Aorta (tissue), 5 donors: ENCODE data around the gene C6orf15. TPM values are rescaled to one million over a fixed set of nuclear protein-coding genes. Genes with fewer than 3 reads are reported as not detected.

Source experiments
- ATAC-seq: fragments of 200-7000 bp; cut with Tn5 transposase; one replicate; pipeline ENCODE4 v1.9.1; 2022; ENCODE audit warnings: moderate library complexity; ENCODE audit not compliant: low FRiP score
- DNase-seq, 2 donors: peaks; one replicate each; pipeline ENCODE4 v3.0.0-alpha.2; 2020
- H3K27ac ChIP-seq, 2 donors: one replicate each; pipeline ENCODE4 v1.5.1; 2013; ENCODE audit warnings: low read length in 2 of 2, mild to moderate bottlenecking in 2 of 2, moderate library complexity in 2 of 2, control low read depth in 1 of 2, inconsistent platforms in 1 of 2, low read depth in 1 of 2
- H3K27me3 ChIP-seq, 2 donors: one replicate each; pipeline ENCODE4 v1.6.1; 2013; ENCODE audit warnings: control low read depth in 1 of 2, low read length in 1 of 2, mild to moderate bottlenecking in 1 of 2, moderate library complexity in 1 of 2; ENCODE audit not compliant: insufficient read depth in 2 of 2, control insufficient read depth in 1 of 2
- H3K36me3 ChIP-seq, 2 donors: one replicate each; pipeline ENCODE4 v1.6.1; 2013; ENCODE audit warnings: control low read depth in 1 of 2, low read length in 1 of 2, mild to moderate bottlenecking in 1 of 2; ENCODE audit not compliant: insufficient read depth in 2 of 2, control insufficient read depth in 1 of 2
- H3K4me1 ChIP-seq, 2 donors: one replicate each; pipeline ENCODE4 v1.6.1; 2013; ENCODE audit warnings: low read length in 2 of 2, control low read depth in 1 of 2, mild to moderate bottlenecking in 1 of 2, moderate library complexity in 1 of 2; ENCODE audit not compliant: insufficient read depth in 2 of 2, control insufficient read depth in 1 of 2
- H3K4me3 ChIP-seq, 2 donors: one replicate each; pipeline ENCODE4 v1.5.1; 2013; ENCODE audit warnings: low read length in 2 of 2, control low read depth in 1 of 2, mild to moderate bottlenecking in 1 of 2
- H3K9me3 ChIP-seq: one replicate; pipeline ENCODE4 v1.6.1; 2013; ENCODE audit warnings: mild to moderate bottlenecking, low read length; ENCODE audit not compliant: control insufficient read depth
- WGBS, 2 donors: extraction: QIAGEN DNeasy Blood & Tissue Kit; methylation state at CpG; one replicate each; pipeline ENCODE4 v1.1.7; 2013; 5-methylcytosine and 5-hydroxymethylcytosine counted together
- intact Hi-C, 2 donors: fragments of 100-400 bp; cut with DNase I; formaldehyde crosslinking; loops; one replicate each; pipeline versions ENCODE4 v1.14.2 to v1.15.0; 2022
- polyA plus RNA-seq, 2 donors: library from polyadenylated mRNA; stranded (reverse); fragments of 200-250 nt; gene quantifications; one replicate each; pipeline ENCODE4 v1.2.3, GENCODE V29; 2013
- total RNA-seq, 2 donors: library from RNA; stranded (reverse); fragmentation: NEBNext Ultra II Directional; extraction: Animal tissue kit (Norgen Biotek cat#: 25700); gene quantifications; one replicate each; pipeline ENCODE4 v1.2.1, GENCODE V29; 2021
- donor health status: healthy with polysubstance abuse.
- donor health status: Bipolar disorder and iron deficiency.
- donor health status: DM: no; HTN: no; CAD: no.
- donor health status: DM: no; HTN: no; CAD: no.
- donor health status: DM: yes; HTN: yes; CAD: no.

C6orf15 gene
- total and polyA plus RNA-seq, 4 donors = not detected

- ATAC-seq (peak; percentile 92), DNase-seq (peak; percentile 91 to 95)
- WGBS, 2 donors = 8 to 9% methylated on average over 14 of the region's 14 CpGs
- no peak overlapping the region for H3K4me3 ChIP-seq
- no peaks in the 10 kb centered on the region for H3K27me3 ChIP-seq
- H3K4me1 ChIP-seq = no peaks in the 10 kb centered on the region
- H3K9me3 ChIP-seq = no peaks in the 10 kb centered on the region
- no peak overlapping the region for H3K27ac ChIP-seq
- intact Hi-C loops = loop anchor here (5.0 to 10.0 kb wide), 3 partner anchors 170 to 343 kb away; partner anchors contain the start of genes FLOT1 (in 1 of the 2) and IER3 (in 1 of the 2)
- no peaks in the 10 kb centered on the region for H3K36me3 ChIP-seq
Observed at GRCh38 chr6:31087494-31088089, 24.8 kb downstream of the C6orf15 start.

GRCh38 chr6:31086788-31087440 is 25.5 kb downstream of the C6orf15 start:
- Histone ChIP-seq H3K27ac (no peak overlapping the region), H3K36me3 (no peaks in the 10 kb centered on the region), H3K4me3 (no peak overlapping the region), H3K9me3 (no peaks in the 10 kb centered on the region), H3K4me1 (no peaks in the 10 kb centered on the region), H3K27me3 (no peaks in the 10 kb centered on the region)
- ATAC-seq (no peak), DNase-seq (no peak)
- WGBS, 2 donors = 20 to 24% methylated on average over 7 of the region's 7 CpGs
- intact Hi-C loops = loop anchor here (5.0 to 10.0 kb wide), 3 partner anchors 170 to 342 kb away; partner anchors contain the start of genes FLOT1 (in 1 of the 2) and IER3 (in 1 of the 2)

- H3K9me3 ChIP-seq = no peaks in the 10 kb centered on the region
- no peaks in the 10 kb centered on the region for H3K27me3 ChIP-seq
- 34 to 36% methylated on average over 8 of the region's 8 CpGs for WGBS, 2 donors
- no peak overlapping the region for H3K4me3 ChIP-seq
- intact Hi-C loops = loop anchor here in 1 of 2 donors (10.0 kb wide), 1 partner anchor 339 kb away; the partner anchor contains the start of genes FLOT1 and IER3
- ATAC-seq = peak; percentile 40
- peak in 1 of 2 donors; percentile 57 for DNase-seq
- no peaks in the 10 kb centered on the region for H3K4me1 ChIP-seq
- H3K27ac ChIP-seq = no peak overlapping the region
- no peaks in the 10 kb centered on the region for H3K36me3 ChIP-seq
Observed at GRCh38 chr6:31083742-31084354, 28.5 kb downstream of the C6orf15 start.

- intact Hi-C loops = loop anchor here in 1 of 2 donors (10.0 kb wide), 1 partner anchor 337 kb away; the partner anchor contains the start of genes FLOT1 and IER3
- DNase-seq = no peak
- ATAC-seq = no peak
- Histone ChIP-seq H3K9me3 (no peaks in the 10 kb centered on the region), H3K36me3 (no peaks in the 10 kb centered on the region), H3K4me3 (no peak overlapping the region), H3K4me1 (no peaks in the 10 kb centered on the region), H3K27me3 (no peaks in the 10 kb centered on the region), H3K27ac (no peak overlapping the region)
- 80 to 81% methylated on average over 6 of the region's 6 CpGs for WGBS, 2 donors
Observed at GRCh38 chr6:31081872-31082271, 30.5 kb downstream of the C6orf15 start.

- DNase-seq (peak in 1 of 2 donors; percentile 65), ATAC-seq (peak; percentile 75)
- Histone ChIP-seq H3K4me3 (no peak overlapping the region), H3K36me3 (no peaks in the 10 kb centered on the region), H3K4me1 (no peaks in the 10 kb centered on the region), H3K9me3 (no peaks in the 10 kb centered on the region), H3K27ac (no peak overlapping the region), H3K27me3 (no peaks in the 10 kb centered on the region)
- WGBS, 2 donors = 19 to 21% methylated on average over 22 of the region's 22 CpGs
- intact Hi-C loops = loop anchor here (5.0 to 10.0 kb wide), 3 partner anchors 162 to 335 kb away; partner anchors contain the start of genes FLOT1 (in 1 of the 2) and IER3 (in 1 of the 2)
Observed at GRCh38 chr6:31079656-31080261, 32.6 kb downstream of the C6orf15 start.

GRCh38 chr6:31076611-31077010 is 35.8 kb downstream of the C6orf15 start:
- Histone ChIP-seq H3K36me3 (no peaks in the 10 kb centered on the region), H3K27me3 (no peaks in the 10 kb centered on the region), H3K4me3 (no peak overlapping the region), H3K4me1 (no peaks in the 10 kb centered on the region), H3K9me3 (no peaks in the 10 kb centered on the region), H3K27ac (no peak overlapping the region)
- intact Hi-C loops = loop anchor here (5.0 kb wide), 2 partner anchors 159 to 249 kb away; no protein-coding TSS in a partner anchor
- 66 to 69% methylated on average over 4 of the region's 4 CpGs for WGBS, 2 donors
- no peak for ATAC-seq
- no peak for DNase-seq

GRCh38 chr6:31075528-31075927 is 36.8 kb downstream of the C6orf15 start:
- Histone ChIP-seq H3K9me3 (no peaks in the 10 kb centered on the region), H3K36me3 (no peaks in the 10 kb centered on the region), H3K4me3 (no peak overlapping the region), H3K4me1 (no peaks in the 10 kb centered on the region), H3K27me3 (no peaks in the 10 kb centered on the region), H3K27ac (no peak overlapping the region)
- intact Hi-C loops = loop anchor here (5.0 kb wide), 2 partner anchors 158 to 248 kb away; no protein-coding TSS in a partner anchor
- WGBS, 2 donors = 85 to 91% methylated on average over 1 of the region's 1 CpG
- ATAC-seq (no peak), DNase-seq (no peak)

- no peaks in the 10 kb centered on the region for H3K4me1 ChIP-seq
- no peaks in the 10 kb centered on the region for H3K9me3 ChIP-seq
- H3K27ac ChIP-seq = no peak overlapping the region
- no peaks in the 10 kb centered on the region for H3K27me3 ChIP-seq
- H3K36me3 ChIP-seq = no peaks in the 10 kb centered on the region
- WGBS, 2 donors = 77 to 81% methylated on average over 4 of the region's 4 CpGs
- intact Hi-C loops = loop anchor here in 1 of 2 donors (5.0 kb wide), 1 partner anchor 157 kb away; no protein-coding TSS in a partner anchor
- DNase-seq = no peak
- H3K4me3 ChIP-seq = no peak overlapping the region
- no peak for ATAC-seq
Observed at GRCh38 chr6:31074401-31074800, 38.0 kb downstream of the C6orf15 start.
